Skin epidermis (tissue), 12 donors: ENCODE measurements around the gene SORCS2.

Source experiments
- H3K27ac ChIP-seq, 21 experiments: fragments of 200-600 bp; sonication (generic) in 11 of 21; one replicate each; pipeline ENCODE4 v1.5.0; 2020; ENCODE audit warnings: mild to moderate bottlenecking in 3 of 21, inconsistent platforms in 2 of 21, moderate library complexity in 2 of 21
- H3K4me3 ChIP-seq, 7 experiments: fragments of 200-600 bp; sonication (generic) in 2 of 7; one replicate each; pipeline ENCODE4 v1.5.0; 2020; ENCODE audit warnings: inconsistent platforms in 2 of 7, mild to moderate bottlenecking in 2 of 7, moderate library complexity in 1 of 7

SORCS2 gene

DNA sequence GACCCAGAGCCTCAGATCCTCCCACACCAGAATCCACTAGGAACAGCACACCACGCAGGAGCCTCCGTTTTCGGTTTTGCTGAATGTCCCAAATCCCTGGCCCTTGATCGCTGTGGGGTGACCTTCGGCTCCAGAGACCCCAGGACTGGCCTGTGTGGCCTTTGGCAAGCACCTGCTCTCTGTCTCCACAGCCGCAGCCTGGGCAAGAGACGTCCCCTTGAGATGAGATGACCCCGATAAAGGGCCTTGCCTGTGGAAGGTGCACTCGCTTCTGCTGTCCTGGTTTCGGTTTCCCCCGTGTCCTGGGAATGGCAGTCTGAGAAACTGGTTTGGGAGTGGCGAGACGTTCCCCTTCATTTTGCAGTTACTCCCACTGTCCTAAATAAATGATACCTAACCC is 232.8 kb downstream of the SORCS2 start:
- no peak overlapping the region for H3K4me3 ChIP-seq
- H3K27ac ChIP-seq: no peak overlapping the region

DNA sequence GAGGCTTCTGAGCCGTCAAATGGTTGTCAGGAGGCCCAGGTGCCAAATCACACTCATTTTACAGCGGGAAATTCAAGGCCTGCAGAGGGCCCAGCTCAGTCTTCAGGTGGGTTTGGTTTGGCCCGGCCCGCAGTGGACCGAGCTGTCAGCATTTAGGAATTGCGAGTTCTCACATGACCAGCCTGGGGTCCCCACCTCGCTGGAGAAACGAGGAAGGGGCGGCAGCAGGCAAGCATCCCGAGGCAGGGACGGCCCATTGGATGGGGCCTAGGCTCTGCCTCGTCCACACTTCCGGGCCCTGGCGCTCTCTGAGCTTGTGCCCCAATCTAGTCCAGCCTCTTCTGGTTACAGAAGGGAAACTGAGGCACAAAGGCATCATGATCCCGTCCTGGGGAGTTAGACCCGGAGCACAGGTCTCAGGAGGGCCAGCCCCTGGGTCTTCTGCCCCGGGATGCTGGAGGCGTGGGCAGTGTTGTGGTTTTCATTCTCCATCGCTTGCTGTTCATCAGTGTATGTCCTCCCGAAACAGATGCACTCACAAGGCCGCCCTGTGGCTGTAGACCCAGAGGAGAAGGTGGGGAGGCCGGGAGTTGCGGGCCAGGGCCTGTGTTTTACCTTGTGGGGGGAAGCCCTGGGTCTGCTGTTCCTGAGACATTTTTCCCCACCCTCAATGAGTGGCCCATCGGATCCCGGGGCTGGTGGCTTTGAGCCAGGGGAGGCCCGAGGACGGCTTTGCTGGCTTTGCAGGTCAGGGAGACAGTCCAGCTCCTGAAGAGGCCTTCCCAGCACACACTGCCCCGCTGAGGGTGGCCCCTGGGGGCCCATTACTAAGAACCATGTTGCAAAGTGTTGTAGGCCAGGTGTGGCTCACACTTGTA is 233.5 kb downstream of the SORCS2 start:
- Histone ChIP-seq H3K27ac (no peak overlapping the region), H3K4me3 (no peak overlapping the region)

DNA sequence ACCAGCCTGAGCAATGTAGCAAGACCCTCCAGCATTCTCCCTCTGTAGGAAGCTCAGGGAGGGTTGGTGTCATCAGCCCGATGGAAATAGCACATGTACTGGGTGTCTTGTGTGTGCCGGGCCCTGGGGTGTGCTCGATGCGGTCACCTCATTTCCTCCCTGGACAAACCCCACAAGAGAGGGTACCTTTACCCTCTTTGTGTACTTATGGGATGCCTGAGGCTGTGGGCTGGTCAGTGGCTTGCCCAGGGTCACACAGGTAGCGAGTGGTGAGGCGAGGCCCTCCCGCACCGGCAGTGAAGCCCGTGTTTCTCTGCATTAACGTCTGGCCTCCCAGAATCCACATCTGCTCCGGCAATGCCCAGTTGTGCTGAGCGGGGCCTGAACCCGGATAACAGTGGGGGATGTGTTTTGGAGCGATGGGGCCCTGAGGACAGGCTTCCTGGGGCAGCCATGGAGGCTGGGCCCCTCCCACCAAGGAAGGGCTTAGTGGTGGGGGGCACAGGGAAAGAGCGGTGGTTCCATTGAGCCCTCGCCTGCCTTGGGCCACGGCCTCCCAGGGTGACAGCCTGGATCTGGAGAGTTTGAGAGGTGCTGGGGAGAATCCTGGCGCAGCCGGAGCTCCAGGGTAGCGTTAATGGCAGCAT is 234.3 kb downstream of the SORCS2 start:
- H3K27ac ChIP-seq: no peak overlapping the region
- H3K4me3 ChIP-seq: no peak overlapping the region

DNA sequence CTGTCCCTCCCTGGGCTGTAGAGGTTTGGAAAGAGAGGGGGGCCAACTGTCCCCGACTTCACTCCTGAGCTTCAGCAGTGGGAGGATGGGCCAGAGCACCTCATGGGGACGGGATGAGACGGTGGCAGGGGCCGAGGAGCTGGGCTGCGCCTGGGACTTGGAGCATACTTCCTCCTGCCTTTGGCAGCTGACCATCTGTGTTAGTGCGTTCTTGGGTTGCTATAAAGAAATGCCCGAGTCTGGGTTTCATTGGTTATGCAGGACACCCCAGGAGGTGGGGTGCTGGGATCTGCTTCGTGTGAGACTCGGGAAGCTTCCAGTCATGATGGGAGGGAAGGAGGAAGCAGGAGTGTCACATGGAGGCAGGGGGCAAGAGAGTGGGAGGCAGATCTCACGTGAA is 235.0 kb downstream of the SORCS2 start:
- Histone ChIP-seq H3K4me3 (no peak overlapping the region), H3K27ac (no peak overlapping the region)

DNA sequence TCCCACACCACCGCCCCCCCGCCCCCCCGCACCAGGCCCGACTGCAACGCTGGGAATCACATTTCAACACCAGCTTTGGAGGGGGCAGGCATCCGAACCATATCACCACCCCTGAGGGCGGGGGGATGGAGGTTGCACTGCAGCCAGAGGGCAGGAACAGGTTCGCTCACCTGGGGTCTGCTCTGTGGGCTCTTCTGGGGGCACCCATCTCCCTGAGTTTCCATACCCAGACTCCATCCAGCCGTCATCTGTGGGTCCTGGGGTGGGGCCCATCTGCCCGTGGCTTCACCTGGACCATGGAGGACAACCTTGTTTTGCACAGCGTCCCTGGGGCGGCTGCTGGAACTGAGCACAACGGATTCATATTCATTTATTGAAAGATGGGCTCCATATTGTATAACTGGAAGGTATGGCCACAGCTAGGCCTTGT is 235.5 kb downstream of the SORCS2 start:
- Histone ChIP-seq H3K27ac (no peak overlapping the region), H3K4me3 (no peak overlapping the region)

DNA sequence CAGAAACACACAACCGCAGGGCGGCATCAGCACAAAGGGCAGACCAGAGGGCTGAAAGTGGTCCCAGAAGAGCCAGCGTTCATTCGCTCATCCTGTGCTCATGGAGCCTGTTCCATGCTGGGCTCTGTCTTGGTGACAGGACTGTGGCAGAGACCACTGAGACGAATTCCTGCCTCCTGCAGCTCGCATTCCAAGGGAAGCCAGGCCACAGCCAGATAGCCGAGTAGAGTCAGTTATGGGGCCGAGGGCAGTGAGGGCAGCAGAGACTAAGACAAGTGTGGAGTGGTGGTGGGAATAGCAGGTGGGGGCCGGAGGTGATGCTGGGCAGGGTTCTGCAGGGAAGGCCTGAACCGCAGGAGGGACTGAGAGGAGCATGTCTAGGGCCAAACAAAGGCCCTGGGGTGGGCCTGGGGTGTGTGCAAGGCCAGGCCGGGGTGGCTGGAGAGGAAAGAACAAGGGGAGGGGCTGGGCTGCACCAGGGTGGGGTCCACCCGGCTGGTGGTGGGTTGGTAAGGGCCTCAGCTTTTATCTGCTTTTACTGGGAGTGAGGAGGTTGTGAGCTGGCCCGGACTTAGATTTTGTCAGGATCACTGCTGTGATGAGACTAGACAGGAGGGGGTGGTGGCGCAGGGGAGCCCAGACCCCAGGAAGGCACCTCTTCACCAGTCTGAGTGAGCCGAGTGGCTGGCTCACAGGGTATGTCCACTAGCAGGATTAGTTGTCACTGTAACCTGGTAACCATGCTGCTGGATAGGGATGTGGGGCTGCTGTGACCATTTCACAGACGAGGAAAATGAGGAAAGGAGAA is 236.1 kb downstream of the SORCS2 start:
- Histone ChIP-seq H3K27ac (no peak overlapping the region), H3K4me3 (no peak overlapping the region)

DNA sequence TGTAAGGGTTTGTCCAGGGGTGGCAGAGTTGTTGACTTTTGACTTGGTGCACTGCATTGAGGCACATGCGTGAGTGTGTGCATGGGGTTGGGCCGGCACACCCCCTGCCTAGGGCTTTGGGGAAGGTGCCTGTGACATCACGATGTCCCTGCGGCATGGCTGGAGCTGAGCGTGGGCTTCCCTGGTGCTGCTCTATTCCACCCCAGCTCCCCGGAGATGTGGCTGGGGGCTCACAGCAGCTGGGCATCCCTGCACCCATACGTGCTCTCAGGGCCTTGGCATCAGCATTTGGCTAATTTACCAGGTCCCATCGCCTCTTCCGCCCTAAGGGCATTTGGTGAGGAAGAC is 236.7 kb downstream of the SORCS2 start:
- no peak overlapping the region for H3K4me3 ChIP-seq
- H3K27ac ChIP-seq: no peak overlapping the region

DNA sequence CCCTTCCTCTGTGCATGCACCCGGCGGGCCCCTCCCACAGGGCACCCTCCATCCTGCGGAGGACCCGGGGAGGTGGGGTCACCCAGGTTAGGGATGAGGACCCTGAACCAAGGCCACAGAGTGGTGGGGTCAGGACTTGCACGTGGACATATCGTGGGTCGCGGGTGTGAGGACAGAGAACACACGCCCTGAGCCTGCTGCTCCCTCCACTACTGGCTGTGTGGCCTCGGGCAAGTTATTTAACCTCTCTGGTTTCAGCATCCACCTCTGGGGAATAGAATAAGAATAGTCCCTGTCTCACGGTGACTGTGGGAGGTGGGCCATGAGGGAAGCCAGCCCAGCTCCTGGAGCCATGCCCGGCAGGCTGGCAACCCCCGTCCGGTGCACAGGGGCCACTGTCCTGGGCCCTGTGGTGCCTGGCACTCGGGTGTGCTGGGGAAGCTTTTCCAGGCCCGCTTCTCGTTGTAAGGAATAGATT is 237.3 kb downstream of the SORCS2 start:
- Histone ChIP-seq H3K4me3 (no peak overlapping the region), H3K27ac (no peak overlapping the region)

DNA sequence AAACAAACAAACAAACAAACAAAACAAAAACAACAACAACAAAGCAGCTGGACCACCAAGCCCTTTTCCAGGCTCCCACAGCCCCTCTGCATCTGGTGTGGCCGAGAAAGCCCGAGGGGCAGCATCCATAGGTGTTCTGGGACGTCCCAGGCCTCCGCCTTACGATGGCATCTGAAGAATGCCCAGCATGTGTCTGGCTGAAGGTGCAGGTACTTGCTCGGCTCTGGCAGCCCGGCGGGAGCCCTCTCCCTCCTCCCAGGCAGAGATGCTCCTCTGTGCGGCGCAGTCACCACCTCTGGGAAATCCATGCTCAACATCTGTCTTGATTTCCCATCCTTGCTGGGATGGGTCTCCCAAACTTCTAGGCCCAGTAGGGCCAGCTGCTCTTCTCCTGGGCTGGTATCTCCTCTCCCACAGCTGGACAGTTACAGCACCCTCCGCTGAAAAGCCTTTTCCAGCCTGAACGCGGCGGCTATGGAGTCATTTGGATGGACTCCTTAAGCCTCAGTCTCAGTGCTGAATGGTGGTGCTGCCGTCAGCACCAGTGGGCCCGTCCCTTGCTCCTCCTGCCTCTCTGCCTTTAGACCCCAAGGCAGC is 238.1 kb downstream of the SORCS2 start:
- no peak overlapping the region for H3K27ac ChIP-seq
- H3K4me3 ChIP-seq: no peak overlapping the region

DNA sequence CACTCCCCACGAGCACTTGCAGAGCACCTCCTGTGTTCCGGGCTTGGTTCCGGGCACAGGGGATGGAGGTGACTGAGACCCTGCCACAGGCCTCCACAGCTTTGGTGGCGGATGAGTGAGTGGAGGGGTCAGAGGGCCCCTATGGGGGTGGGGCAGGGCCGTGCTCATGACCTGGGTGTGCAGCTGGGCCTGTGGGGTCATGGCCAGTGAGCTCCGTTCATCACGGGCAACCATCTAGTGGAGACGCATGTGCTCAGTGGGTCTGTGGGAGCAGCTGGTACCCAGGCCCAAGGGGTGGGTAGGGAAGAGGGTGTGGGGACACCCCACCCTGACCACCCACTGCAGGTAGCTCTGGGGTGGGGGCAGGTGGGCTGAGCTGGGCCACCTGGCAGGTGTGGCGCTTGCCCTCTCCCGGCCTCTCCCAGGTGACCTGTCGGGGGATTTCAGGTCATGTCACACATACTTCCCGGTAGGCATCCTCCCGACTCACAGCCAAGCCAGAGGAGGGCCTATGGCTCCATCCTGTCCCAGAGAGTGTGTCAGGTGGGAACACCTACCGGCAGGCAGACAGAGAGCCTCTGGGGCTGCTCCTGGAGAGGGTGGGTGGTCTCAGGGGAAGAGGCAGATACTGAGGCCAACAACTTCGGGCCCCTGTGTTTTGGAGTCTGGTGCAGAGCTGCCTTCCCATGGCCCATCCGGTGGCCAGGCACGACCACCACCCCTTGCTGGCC is 238.8 kb downstream of the SORCS2 start:
- H3K27ac ChIP-seq: no peak overlapping the region
- H3K4me3 ChIP-seq: no peak overlapping the region

DNA sequence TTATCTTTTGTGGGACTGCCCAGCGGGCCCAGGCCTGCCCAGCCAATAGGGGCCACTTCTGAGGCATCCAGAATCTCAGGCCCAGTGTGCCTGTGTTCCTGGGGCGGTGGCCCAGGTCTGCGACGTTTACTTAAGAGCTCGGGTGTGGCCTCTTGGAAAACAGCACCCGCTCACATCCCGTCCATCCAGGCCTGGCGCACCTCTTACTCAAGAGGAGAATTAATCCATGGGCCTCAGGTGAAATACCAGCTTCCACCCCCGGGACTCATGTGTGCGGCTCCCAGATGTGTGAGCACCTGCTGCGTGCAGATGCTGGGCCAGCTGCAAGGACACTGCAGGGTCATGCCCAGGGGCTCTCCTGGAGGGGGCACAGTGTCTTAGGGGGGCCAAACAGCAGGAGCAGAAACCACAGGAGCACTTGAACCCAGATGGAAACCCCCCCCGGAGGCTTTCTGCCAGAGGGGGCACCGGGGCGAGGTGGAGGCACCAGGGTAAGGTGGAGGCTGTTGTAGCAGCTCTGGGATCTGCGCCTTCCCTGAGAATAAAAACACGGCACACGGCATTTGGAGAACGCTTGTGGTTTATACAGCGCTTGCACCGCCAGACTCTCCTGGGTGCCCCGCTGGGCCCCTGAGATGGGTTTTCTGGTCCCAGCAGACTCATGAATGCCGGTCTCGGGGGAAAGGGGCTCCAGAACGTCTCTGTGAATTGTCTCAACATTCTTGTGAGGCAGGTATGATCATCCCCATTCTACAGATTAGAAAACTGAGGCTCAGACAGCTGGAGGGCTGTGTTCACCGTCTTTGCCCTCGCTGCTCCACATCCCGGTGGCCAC is 239.6 kb downstream of the SORCS2 start:
- Histone ChIP-seq H3K4me3 (peak overlapping the region in 1 of 7 experiments; percentile 14), H3K27ac (peak overlapping the region in 2 of 21 experiments; percentile 8 to 29)

DNA sequence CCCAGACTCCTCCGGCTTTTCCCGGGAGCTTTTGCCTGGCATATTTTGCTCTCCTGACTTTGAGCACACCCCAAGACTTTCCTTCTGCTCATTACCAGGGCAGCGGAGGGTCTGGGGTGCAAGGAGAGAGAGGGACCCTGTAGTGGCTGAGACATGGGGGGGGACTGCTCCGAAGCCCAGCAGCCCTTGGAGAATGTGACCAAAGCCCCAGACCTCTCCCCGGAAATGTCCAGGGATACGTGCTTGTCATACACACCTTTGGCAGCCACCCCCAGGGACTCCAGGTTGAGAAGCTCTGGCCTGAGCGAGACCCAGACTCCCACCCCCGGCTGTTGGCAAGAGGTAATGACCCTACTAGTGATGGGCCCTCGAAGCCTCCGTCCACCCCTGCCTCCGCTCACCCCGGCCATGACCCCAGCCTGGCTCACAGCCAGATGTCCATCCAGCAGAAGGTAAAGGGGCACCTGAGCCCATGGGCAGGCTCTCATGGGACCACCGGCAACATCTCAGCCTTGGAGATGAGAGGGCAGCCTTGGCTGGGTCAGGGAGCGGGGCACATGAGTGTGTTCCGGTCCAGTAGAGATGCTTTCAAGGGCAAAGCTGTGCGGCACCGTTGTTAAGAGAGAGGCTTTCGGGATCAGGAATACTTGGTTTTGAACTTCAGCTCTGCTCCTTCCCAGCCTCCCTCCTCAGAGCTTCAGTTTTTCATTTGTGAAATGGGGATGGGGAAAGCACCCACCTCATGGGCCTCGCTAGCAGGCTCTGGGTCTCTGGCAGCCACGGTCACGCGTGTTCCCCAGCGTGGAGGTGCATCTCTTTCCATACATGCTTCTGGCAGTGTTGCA is 240.4 kb downstream of the SORCS2 start:
- peak overlapping the region in 1 of 7 experiments; percentile 14 for H3K4me3 ChIP-seq

DNA sequence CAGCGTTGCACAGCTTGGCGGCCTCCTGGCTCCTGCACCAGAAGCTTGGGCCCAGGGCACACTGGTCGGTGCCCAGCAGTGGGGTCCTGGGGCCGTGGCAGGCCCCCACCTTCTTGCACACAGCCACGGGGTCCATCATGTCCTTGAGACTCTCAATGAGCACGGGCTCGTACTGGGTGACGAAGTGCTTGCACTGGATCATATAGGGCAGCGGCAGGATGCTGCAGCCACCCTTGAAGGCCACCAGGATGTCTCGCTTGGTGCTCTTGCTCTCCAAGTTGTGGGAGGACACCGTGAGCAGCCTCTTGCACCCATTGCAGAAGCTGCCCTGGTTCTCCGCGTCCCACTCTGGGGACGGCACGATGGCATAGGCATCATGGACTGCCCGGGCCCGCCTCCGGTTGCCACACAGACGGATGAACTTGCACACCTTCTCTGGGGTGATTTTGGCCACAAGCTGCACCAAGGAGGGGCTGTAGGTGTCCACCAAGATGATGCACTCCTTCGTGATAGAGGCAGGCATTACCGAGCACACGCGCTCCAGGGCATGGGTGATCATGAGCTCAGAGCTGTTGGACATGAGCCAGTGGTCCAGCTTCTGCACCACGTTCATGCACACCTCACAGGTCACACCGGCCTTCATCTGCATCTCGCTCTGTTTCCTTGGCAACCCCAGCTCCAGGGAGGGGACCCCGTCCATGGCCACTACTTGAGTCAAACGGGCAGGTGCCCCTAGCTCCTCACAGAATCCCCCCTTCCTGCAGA is 241.2 kb downstream of the SORCS2 start:
- Histone ChIP-seq H3K27ac (no peak overlapping the region), H3K4me3 (peak overlapping the region in 1 of 7 experiments; percentile 14)

More for the DNA sequence above, 240.4 kb downstream of the SORCS2 start:
- peak overlapping the region in 2 of 21 experiments; percentile 8 to 29 for H3K27ac ChIP-seq

DNA sequence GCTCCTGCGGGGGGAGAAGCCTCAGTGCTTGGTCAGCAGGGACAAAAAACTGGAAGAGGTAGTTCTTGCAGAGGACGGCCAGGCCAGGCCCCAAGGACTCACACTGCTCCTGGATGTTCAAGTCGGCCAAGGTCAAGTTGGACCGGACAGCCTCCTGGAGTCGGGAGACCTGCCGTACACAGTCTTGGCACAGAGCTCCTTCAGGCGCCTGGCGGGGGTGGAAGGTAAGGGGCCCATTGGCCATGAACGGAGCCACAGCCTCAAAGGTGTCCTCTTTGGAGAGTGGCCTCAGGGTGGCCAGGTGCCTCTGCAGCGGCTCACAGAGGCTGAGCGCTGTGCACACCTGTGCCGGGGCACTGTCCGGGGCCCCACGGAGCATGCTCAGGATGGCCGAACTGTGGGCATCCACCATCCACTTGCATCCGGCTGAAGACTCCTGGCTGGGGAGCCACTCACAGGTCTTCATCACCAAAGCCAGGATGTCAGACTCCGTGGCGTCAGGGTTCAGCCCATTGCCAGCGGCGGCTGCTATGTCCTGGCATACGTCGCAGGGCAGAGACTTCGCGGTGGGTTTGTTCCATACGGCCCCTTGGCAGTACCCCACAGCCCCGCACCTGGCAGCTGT is 241.9 kb downstream of the SORCS2 start:
- no peak overlapping the region for H3K27ac ChIP-seq
- peak overlapping the region in 1 of 7 experiments; percentile 14 for H3K4me3 ChIP-seq

DNA sequence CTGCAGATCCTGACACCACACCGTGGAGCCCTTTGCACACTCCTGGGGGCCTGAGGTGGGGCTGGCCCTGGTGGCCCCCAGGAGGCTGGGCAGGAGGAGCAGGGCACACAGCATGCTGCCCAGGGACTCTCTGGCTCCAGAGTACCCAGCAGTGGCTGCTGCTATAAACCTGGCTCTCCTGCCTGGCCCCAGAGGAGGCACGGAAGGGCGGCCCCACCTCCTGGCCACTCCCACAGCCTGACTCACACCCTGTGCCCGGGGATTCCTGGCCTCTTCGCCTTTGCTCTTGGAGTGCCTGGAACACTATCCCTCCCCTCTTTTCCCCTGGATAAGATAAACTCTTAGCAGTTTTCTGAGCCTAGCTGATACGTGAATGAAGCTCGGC is 242.4 kb downstream of the SORCS2 start, which contains the start of gene PSAPL1:
Gene PSAPL1, minus strand, starts transcription at position 165 of the 385 bp plus-strand sequence. Its CDS starts 51 bp downstream, at position 114.
- no peak within 1 kb of the TSS for H3K27ac ChIP-seq
- peak within 1 kb of the TSS in 1 of 7 experiments; percentile 14 for H3K4me3 ChIP-seq

DNA sequence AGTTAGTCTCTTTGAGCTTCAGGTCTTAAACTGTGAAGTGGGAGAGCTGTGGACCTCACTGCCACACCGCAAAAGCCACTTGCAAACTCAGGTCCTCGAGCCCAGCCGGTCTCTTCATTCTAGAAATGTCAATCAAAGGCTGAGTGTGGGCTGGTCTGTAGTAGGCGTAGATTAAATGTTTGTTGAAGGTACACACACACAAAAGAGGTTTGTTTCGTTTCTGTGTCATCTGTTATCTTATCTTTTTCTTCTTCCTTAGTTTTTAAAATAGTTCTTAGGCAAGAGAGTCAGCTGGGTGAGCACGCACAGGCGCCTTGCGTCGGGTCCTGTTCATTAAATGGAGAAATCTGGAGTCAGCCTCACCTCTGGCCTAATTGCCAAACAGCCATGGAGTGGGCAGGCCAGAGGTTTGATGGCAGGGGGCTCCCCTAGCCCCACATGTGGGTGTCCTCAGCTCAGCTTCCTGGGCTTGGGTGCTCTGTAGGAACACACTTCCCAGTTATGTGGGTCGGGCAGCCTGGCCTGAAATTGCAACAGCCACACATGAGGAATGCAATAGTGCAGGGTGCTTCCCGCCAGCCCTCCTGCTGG is 243.2 kb downstream of the SORCS2 start:
- Histone ChIP-seq H3K4me3 (no peak overlapping the region), H3K27ac (no peak overlapping the region)
